ENCODE data around the gene PCNX4. TPM values are rescaled to one million over a fixed set of nuclear protein-coding genes. Genes with fewer than 3 reads are reported as not detected.

The PCNX4 gene
- total RNA-seq, 1 donor from 2014 or later = 43.0 TPM

DNA sequence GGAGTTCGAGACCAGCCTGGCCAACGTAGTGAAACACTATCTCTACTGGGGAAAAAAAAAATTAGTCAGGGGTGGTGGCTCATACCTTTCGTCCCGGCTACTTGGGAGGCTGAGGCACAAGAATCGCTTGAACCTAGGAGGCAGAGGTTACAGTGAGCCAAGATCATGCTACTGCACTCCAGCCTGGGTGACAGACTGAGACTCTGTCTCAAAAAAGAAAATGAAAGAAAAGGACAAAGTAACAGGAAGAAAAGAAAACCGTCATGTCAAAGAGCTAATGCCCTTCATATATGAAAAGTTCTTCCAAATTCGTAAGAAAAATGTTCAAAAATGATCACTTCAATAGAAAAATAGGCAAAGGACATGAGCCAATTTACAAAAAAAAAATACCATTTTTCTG, 8.1 kb downstream of the PCNX4 start:
- intact Hi-C loops (cut with micrococcal nuclease) = loop anchor here (10.0 kb wide), 1 partner anchor 655 kb away; no protein-coding TSS in a partner anchor

- intact Hi-C loops (cut with micrococcal nuclease) = no loop called here
These were observed 10.1 kb downstream of the PCNX4 start for GRCh38 chr14:60101786-60102185.

DNA sequence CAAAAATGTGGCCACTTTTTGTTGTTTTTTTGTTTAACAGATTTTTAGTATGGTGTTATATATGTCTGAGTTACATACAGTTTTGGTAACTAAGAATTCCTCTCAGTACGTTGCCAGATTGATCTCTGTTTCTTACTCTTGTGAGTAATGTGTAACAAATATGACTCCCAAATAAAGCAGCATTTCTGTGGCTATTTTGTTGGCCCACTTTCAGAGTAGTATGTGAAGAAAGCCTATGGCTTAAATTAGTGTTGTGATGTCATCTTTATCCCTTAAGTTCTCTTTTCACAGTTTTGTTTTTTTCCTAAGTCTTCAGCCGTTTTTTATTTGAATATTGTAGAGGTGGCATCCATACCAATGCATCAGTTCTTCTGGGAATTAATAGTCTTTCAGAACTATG, 10.7 kb downstream of the PCNX4 start:
- intact Hi-C loops (cut with micrococcal nuclease) = no loop called here

- intact Hi-C loops (cut with micrococcal nuclease) = no loop called here
These were observed 14.6 kb downstream of the PCNX4 start for GRCh38 chr14:60106339-60106738.

DNA sequence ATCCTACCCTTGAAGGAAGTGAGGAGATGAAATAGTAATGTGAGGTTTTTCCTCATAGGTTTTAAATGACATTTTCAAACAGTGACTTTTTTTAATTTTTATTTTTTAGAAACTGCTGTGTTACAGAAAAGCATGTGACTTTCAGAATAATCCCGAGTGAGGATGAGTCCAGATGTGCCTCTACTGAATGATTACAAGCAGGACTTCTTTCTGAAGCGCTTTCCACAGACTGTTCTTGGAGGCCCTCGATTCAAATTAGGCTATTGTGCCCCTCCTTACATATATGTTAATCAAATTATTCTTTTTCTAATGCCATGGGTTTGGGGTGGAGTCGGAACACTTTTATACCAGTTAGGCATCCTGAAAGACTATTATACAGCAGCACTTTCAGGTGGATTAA, 15.8 kb downstream of the PCNX4 start:
- intact Hi-C loops (cut with micrococcal nuclease) = no loop called here

DNA sequence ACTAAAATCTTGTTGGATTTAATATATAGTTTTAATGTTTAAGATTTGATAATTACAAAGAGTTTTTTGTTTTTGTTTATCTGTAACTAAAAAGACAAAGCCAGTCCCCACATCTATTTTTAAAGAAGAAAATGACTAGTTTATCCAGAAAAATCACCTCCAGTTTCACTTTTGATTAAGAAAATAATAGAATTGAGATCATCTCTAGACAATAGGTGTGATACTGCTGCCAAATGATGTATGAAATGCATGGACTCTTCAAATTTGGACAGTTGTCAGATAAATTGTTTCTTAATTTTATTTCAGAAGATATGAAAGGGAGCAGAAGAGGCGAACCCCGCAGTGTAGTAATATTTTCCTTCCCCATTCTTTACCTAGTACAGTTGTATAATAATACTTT, 20.0 kb downstream of the PCNX4 start:
- intact Hi-C loops (cut with micrococcal nuclease) = no loop called here

GRCh38 chr14:60114881-60115280, 23.2 kb downstream of the PCNX4 start:
- intact Hi-C loops (cut with micrococcal nuclease) = no loop called here

DNA sequence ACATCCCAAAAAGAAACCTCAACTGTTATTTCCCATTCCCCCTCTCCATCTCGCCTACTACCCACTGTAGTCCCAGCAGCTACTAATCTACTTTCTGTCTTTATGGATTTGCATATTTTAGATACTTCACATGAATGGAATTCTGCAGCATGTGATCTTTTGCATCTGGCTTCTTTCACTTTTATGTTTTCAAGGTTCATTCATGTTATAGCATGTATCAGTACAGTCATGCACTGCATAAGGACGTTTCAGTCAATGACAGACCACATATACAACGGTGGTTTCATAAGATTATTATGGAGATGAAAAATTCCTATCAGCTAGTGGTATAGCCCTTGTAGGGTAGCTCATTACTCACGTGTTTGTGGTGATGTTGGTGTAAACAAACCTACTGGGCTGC, 24.5 kb downstream of the PCNX4 start:
- intact Hi-C loops (cut with micrococcal nuclease) = no loop called here

DNA sequence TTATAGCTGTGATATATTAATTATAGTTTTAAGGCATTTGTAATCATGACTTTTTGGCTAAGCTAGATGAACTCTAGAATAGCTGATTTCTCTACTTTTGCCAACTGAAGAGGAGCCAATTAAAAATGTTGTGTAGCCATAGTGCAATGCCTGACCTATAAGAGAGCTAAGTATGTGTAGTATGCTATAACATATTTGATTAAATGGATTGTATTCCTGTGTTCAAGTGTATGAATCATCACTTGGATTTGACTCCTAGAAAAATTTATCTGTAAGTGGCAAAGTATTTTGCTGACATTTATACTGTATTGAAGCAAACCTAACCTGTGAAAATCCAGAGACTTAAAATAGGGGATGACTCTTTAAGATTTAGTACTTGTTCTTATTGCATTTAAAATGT, 34.2 kb downstream of the PCNX4 start:
- intact Hi-C loops (cut with micrococcal nuclease) = no loop called here

DNA sequence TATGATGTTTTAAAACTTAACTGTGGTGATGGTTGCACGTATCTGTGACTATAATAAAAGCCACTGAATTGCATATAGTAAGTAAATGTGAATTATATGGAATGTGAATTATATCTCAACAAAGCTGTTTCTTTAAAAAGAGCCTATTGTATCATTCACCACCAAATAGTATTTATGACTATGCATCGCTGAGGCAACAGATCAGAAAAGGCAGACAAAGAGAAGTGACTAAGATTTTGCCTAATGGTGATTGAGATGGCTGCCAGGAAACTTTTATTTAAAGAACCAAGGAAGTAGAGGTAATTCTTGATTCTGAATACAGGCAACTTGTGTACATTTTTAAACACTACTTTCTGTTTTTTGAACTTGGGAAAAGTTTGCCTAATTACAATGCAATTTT, 41.8 kb downstream of the PCNX4 start:
- intact Hi-C loops (cut with micrococcal nuclease) = no loop called here

- intact Hi-C loops (cut with micrococcal nuclease) = no loop called here
These were observed 43.0 kb downstream of the PCNX4 start for GRCh38 chr14:60134702-60135101.

DNA sequence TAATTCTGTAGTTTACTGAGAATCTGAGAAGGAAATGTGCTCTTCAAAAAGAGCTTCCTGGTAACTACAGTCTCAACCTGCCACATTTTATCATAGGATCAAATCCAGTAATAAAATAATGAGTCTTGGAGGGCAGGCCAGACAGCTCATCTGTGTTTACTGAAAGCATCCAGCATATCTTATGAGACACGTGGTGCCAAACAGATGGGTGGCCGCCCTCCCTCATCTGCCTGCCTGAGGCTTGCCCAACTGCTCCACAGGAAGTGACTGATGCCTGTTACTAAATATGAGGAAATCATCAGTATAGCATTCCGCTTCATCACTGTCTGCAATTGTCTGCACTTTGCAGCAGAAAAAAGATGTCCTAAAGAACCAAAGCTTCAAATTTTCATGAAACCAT, 60.0 kb downstream of the PCNX4 start:
- intact Hi-C loops (cut with micrococcal nuclease) = loop anchor here (1.0 to 2.0 kb wide), 4 partner anchors 13 to 97 kb away; partner anchors contain the start of gene PPM1A

- intact Hi-C loops (cut with micrococcal nuclease) = no loop called here
These were observed 62.3 kb downstream of the PCNX4 start for GRCh38 chr14:60153991-60154390.

DNA sequence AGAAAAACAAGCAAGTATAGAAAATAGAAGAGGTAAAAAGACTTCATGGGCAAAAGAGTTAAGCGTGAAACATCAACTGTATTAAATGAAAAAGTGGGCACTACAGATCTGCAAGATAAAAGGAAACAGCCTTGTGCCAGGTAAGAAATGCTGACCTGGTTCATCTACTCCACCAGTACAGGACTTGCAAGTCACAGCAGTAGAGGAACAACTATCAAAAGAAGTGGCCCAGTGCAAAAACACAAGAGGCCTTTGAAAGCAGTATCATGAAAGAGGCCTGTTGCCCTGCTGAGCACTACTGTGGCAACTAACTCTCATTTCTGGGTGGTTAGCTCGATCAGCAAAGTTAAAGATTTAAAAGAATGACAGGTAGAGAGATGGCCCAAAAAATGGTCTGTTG, 62.9 kb downstream of the PCNX4 start:
- intact Hi-C loops (cut with micrococcal nuclease) = no loop called here

GRCh38 chr14:60160422-60160821, 68.7 kb downstream of the PCNX4 start:
- intact Hi-C loops (cut with micrococcal nuclease) = loop anchor here (5.0 to 10.0 kb wide), 2 partner anchors 172 to 676 kb away; partner anchors contain the start of genes JKAMP and L3HYPDH

DNA sequence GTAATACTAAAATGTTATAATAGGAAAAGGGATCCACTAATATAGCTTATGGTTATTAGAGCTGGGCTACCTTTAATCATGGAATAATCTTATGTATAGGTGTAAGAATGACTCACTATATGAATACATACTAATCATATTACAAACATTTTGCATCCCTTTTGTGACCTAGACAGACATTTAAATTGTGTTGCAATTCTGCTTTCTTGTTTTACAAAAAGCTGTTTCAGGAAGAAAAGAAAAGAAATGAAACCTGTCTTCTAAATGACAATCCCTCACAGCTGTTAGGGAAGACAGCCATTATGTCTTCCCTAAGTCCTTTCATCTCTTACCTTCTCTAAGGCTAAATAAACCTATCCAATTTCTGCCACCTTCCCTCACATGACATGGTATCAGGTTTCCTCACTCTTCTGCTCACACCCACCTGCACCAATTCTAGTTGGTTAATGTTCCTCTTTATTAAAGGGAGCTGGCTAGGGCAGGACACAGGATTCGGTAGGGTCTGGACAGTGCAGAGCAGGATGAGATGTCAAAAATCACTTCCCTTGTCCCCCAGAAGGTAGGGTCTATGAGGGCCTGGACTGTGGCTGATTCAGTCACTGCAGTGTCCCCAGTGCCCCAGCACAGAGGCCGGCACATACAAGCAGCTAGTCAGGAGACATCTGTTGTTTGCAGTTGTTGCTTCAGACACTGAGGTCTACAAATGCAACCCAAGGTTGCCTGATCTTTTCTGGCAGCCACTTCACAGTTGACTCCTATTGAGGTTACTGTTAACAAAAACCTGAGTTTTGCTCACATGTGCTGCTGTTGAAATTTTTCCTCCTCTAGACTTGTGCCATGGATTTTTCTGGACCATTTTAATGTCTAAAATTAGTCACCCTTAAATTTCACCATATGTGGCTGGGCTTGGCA, 69.7 kb downstream of the PCNX4 start:
- intact Hi-C loops (cut with micrococcal nuclease) = loop anchor here (5.0 to 10.0 kb wide), 2 partner anchors 171 to 677 kb away; partner anchors contain the start of genes JKAMP and L3HYPDH

DNA sequence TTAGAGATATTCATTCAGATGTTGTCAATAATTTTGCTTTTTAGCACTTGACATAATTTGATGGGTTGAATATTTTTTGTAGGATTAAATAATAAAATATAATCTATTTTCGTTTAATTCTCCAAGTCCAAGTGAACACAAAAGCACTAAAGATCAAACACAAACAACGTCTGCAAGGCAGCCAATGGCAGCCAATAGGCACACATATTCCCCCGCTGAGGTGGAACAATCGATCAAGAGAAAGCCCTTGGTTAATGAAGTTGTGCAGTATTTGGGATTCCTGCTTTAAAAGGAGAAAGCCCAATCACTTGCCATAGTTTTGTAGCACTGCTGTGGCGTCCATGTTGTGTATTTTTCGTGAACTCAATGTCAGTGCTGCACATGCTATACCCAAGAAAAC, 72.0 kb downstream of the PCNX4 start:
- intact Hi-C loops (cut with micrococcal nuclease) = loop anchor here (1.0 to 10.0 kb wide), 5 partner anchors 12 to 679 kb away; partner anchors contain the start of genes JKAMP, L3HYPDH, PCNX4 and PPM1A

GRCh38 chr14:60164404-60164711, 72.6 kb downstream of the PCNX4 start:
- intact Hi-C loops (cut with micrococcal nuclease) = loop anchor here (1.0 to 10.0 kb wide), 5 partner anchors 13 to 680 kb away; partner anchors contain the start of genes JKAMP, L3HYPDH, PCNX4 and PPM1A

GRCh38 chr14:60164712-60165546, 73.2 kb downstream of the PCNX4 start, which contains the start of gene DHRS7:
Gene DHRS7 (minus strand): TSS chr14:60165398. CDS start chr14:60165309, 89 bp downstream.
- intact Hi-C loops (cut with micrococcal nuclease) = loop anchor here (1.0 to 10.0 kb wide), 6 partner anchors 14 to 680 kb away; partner anchors contain the start of genes JKAMP, L3HYPDH, PCNX4 and PPM1A

GRCh38 chr14:60165547-60165876, 73.8 kb downstream of the PCNX4 start:
- intact Hi-C loops (cut with micrococcal nuclease) = loop anchor here (1.0 to 10.0 kb wide), 2 partner anchors 19 to 681 kb away; partner anchors contain the start of genes JKAMP and L3HYPDH

GRCh38 chr14:60166142-60166541, 74.4 kb downstream of the PCNX4 start:
- intact Hi-C loops (cut with micrococcal nuclease) = loop anchor here (10.0 kb wide), 1 partner anchor 681 kb away; the partner anchor contains the start of genes JKAMP and L3HYPDH
